Panc1 (cell line): ENCODE results near the gene PPP1R16B. TPM values are rescaled to one million over a fixed set of nuclear protein-coding genes. Genes with fewer than 3 reads are reported as not detected.

ENCODE experiments used
- ATAC-seq: fragments of 200-7000 bp; cut with Tn5 transposase; 2 replicates; pipeline ENCODE4 v1.9.1; 2020; ENCODE audit warnings: mild to moderate bottlenecking, moderate library complexity
- BruUV-seq: library from RNA; stranded (reverse); fragments of 400-500 nt; replicated peaks from 2 replicates; lab custom pipeline; 2021; lab: Mats Ljungman, UMichigan
- CTCF ChIA-PET: fragments of 300-600 bp; sonication (Branson Sonifier 250); formaldehyde crosslinking; loops from one replicate; lab custom pipeline; 2022; ENCODE audit warnings: antibody characterized with exemption; lab: Charles Lee
- POLR2A ChIA-PET: fragments of 300-600 bp; sonication (Branson Sonifier 250); formaldehyde crosslinking; loops from one replicate; lab custom pipeline; 2022; ENCODE audit warnings: antibody characterized with exemption; lab: Charles Lee
- DNase-seq: peaks from one replicate; pipeline ENCODE4 v3.0.0-alpha.2; 2010; ENCODE audit warnings: low read depth, low spot score
- H3K27ac ChIP-seq: 2 replicates; pipeline ENCODE4 v1.5.1; 2011; ENCODE audit warnings: mild to moderate bottlenecking, low read length, inconsistent platforms
- H3K27me3 ChIP-seq: fragments of 200-500 bp; sonication (Bioruptor generic); 2 replicates; pipeline ENCODE4 v1.6.0; 2014; ENCODE audit warnings: low read length, inconsistent platforms; ENCODE audit not compliant: control insufficient read depth, insufficient read depth
- H3K36me3 ChIP-seq: fragments of 200-500 bp; sonication (Bioruptor generic); 2 replicates; pipeline ENCODE4 v1.5.1; 2014; ENCODE audit warnings: inconsistent platforms, mild to moderate bottlenecking, low read length, moderate library complexity; ENCODE audit not compliant: control insufficient read depth, insufficient read depth
- H3K4me1 ChIP-seq: 2 replicates; pipeline ENCODE4 v1.5.1; 2011; ENCODE audit warnings: inconsistent platforms, mild to moderate bottlenecking, low read length, moderate library complexity; ENCODE audit not compliant: control insufficient read depth, insufficient read depth
- H3K4me3 ChIP-seq, 2 experiments: 2 replicates each; pipeline ENCODE4 v1.5.1; 2011 to 2012; ENCODE audit warnings: low read depth in 2 of 2, low read length in 2 of 2, mild to moderate bottlenecking in 2 of 2, inconsistent platforms in 1 of 2, moderate library complexity in 1 of 2
- H3K9me3 ChIP-seq: fragments of 200-500 bp; sonication (Bioruptor generic); 2 replicates; pipeline ENCODE4 v1.5.1; 2014; ENCODE audit warnings: low read depth, mild to moderate bottlenecking, inconsistent platforms, low read length, moderate library complexity; ENCODE audit not compliant: control insufficient read depth, insufficient read depth
- POLR2AphosphoS5 ChIP-seq: IDR thresholded peaks from 2 replicates; pipeline ENCODE4 v1.6.1; 2012; ENCODE audit warnings: mild to moderate bottlenecking, low read depth, low read length, moderate library complexity
- SIN3A ChIP-seq: IDR thresholded peaks from 2 replicates; pipeline ENCODE4 v1.6.1; 2012; ENCODE audit warnings: low read depth, mild to moderate bottlenecking, low read length, moderate library complexity, borderline replicate concordance; ENCODE audit not compliant: insufficient read depth
- TCF7L2 ChIP-seq: IDR thresholded peaks from 2 replicates; pipeline ENCODE4 v1.6.1; 2011; ENCODE audit warnings: mild to moderate bottlenecking, low read depth, low read length, inconsistent platforms
- in situ Hi-C: cut with HindIII; loops from 2 replicates; pipeline ENCODE4 v1.10.0; 2016; ENCODE audit warnings: low sequenced_read_pairs, low pct_unique_long_range_greater_than_20kb
- intact Hi-C: fragments of 100-400 bp; cut with micrococcal nuclease; formaldehyde crosslinking; loops from one replicate; pipeline ENCODE4 v1.10.0; 2022; ENCODE audit not compliant: unreplicated experiment
- total RNA-seq: library from RNA; stranded (reverse); gene quantifications from one replicate; pipeline ENCODE4 v1.2.1, GENCODE V29; 2021; ENCODE audit not compliant: unreplicated experiment
- TF ChIP-seq, protein P1 (sequence below): fragments of 450-650 bp; IDR thresholded peaks from 2 replicates; pipeline ENCODE4 v1.5.1; 2017; ENCODE audit warnings: mild to moderate bottlenecking
- TF ChIP-seq, protein P2 (sequence below), 2 experiments: IDR thresholded peaks; 2 replicates each; pipeline ENCODE4 v1.6.1; 2011 to 2012; ENCODE audit warnings: low read depth in 2 of 2, control low read depth in 1 of 2, low read length in 1 of 2, mild to moderate bottlenecking in 1 of 2, moderate library complexity in 1 of 2; ENCODE audit not compliant: insufficient read depth in 1 of 2

Gene PPP1R16B
- total RNA-seq, 1 experiment from 2014 or later = 0.92 TPM

GRCh38 chr20:38834868-38835267, 29.4 kb downstream of the PPP1R16B start:
- in situ Hi-C loops = no loop called here
- Histone ChIP-seq H3K4me3 (no peak overlapping the region), H3K36me3 (no peaks in the 10 kb centered on the region), H3K27me3 (peaks cover 2% of the 10 kb centered on the region), H3K4me1 (no peaks in the 10 kb centered on the region), H3K9me3 (no peaks in the 10 kb centered on the region), H3K27ac (no peak overlapping the region)
- ChIA-PET CTCF (no interaction called here), POLR2A (no interaction called here)
- no peak for DNase-seq
- ATAC-seq = no peak
- TF ChIP-seq POLR2AphosphoS5 (no peak), SIN3A (no peak), TCF7L2 (no peak)
- TF ChIP-seq, protein P1, sequence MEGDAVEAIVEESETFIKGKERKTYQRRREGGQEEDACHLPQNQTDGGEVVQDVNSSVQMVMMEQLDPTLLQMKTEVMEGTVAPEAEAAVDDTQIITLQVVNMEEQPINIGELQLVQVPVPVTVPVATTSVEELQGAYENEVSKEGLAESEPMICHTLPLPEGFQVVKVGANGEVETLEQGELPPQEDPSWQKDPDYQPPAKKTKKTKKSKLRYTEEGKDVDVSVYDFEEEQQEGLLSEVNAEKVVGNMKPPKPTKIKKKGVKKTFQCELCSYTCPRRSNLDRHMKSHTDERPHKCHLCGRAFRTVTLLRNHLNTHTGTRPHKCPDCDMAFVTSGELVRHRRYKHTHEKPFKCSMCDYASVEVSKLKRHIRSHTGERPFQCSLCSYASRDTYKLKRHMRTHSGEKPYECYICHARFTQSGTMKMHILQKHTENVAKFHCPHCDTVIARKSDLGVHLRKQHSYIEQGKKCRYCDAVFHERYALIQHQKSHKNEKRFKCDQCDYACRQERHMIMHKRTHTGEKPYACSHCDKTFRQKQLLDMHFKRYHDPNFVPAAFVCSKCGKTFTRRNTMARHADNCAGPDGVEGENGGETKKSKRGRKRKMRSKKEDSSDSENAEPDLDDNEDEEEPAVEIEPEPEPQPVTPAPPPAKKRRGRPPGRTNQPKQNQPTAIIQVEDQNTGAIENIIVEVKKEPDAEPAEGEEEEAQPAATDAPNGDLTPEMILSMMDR = no peak
- TF ChIP-seq, protein P2, sequence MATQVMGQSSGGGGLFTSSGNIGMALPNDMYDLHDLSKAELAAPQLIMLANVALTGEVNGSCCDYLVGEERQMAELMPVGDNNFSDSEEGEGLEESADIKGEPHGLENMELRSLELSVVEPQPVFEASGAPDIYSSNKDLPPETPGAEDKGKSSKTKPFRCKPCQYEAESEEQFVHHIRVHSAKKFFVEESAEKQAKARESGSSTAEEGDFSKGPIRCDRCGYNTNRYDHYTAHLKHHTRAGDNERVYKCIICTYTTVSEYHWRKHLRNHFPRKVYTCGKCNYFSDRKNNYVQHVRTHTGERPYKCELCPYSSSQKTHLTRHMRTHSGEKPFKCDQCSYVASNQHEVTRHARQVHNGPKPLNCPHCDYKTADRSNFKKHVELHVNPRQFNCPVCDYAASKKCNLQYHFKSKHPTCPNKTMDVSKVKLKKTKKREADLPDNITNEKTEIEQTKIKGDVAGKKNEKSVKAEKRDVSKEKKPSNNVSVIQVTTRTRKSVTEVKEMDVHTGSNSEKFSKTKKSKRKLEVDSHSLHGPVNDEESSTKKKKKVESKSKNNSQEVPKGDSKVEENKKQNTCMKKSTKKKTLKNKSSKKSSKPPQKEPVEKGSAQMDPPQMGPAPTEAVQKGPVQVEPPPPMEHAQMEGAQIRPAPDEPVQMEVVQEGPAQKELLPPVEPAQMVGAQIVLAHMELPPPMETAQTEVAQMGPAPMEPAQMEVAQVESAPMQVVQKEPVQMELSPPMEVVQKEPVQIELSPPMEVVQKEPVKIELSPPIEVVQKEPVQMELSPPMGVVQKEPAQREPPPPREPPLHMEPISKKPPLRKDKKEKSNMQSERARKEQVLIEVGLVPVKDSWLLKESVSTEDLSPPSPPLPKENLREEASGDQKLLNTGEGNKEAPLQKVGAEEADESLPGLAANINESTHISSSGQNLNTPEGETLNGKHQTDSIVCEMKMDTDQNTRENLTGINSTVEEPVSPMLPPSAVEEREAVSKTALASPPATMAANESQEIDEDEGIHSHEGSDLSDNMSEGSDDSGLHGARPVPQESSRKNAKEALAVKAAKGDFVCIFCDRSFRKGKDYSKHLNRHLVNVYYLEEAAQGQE (IDR thresholded peaks at IDR 0.05; ENCODE audit: insufficient read depth in 1 of 2, low read depth in 2 of 2, low read length in 1 of 2) = no peak
- BruUV-seq = no TSS peak
- intact Hi-C loops = no loop called here

GRCh38 chr20:38835792-38836191, 30.3 kb downstream of the PPP1R16B start:
- no peaks in the 10 kb centered on the region for H3K9me3 ChIP-seq
- H3K36me3 ChIP-seq = no peaks in the 10 kb centered on the region
- H3K27ac ChIP-seq = no peak overlapping the region
- ChIA-PET POLR2A (no interaction called here), CTCF (no interaction called here)
- H3K4me1 ChIP-seq = no peaks in the 10 kb centered on the region
- no peak for TF ChIP-seq TCF7L2
- TF ChIP-seq POLR2AphosphoS5 = no peak
- TF ChIP-seq, protein P2 (IDR thresholded peaks at IDR 0.05; ENCODE audit: insufficient read depth in 1 of 2, low read depth in 2 of 2, low read length in 1 of 2) = no peak
- TF ChIP-seq SIN3A = no peak
- TF ChIP-seq, protein P1 = no peak
- in situ Hi-C loops (no loop called here), intact Hi-C loops (no loop called here)
- DNase-seq (no peak), ATAC-seq (no peak)
- no TSS peak for BruUV-seq
- H3K27me3 ChIP-seq = peaks cover 4% of the 10 kb centered on the region
- H3K4me3 ChIP-seq = no peak overlapping the region
